NCI-H128 (cell line): ENCODE results near the gene MARVELD3.
"Not testable (repeated sequence)": the region's sequence is repeated elsewhere in the genome, so short reads cannot be mapped to it uniquely, and the experiment has no call there.

ENCODE experiments used
- DNase-seq: peaks from one replicate; lab custom pipeline; 2025; ENCODE audit not compliant: unreplicated experiment; lab: John Stamatoyannopoulos, UW

The MARVELD3 gene, protein sequence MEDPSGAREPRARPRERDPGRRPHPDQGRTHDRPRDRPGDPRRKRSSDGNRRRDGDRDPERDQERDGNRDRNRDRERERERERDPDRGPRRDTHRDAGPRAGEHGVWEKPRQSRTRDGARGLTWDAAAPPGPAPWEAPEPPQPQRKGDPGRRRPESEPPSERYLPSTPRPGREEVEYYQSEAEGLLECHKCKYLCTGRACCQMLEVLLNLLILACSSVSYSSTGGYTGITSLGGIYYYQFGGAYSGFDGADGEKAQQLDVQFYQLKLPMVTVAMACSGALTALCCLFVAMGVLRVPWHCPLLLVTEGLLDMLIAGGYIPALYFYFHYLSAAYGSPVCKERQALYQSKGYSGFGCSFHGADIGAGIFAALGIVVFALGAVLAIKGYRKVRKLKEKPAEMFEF

DNA sequence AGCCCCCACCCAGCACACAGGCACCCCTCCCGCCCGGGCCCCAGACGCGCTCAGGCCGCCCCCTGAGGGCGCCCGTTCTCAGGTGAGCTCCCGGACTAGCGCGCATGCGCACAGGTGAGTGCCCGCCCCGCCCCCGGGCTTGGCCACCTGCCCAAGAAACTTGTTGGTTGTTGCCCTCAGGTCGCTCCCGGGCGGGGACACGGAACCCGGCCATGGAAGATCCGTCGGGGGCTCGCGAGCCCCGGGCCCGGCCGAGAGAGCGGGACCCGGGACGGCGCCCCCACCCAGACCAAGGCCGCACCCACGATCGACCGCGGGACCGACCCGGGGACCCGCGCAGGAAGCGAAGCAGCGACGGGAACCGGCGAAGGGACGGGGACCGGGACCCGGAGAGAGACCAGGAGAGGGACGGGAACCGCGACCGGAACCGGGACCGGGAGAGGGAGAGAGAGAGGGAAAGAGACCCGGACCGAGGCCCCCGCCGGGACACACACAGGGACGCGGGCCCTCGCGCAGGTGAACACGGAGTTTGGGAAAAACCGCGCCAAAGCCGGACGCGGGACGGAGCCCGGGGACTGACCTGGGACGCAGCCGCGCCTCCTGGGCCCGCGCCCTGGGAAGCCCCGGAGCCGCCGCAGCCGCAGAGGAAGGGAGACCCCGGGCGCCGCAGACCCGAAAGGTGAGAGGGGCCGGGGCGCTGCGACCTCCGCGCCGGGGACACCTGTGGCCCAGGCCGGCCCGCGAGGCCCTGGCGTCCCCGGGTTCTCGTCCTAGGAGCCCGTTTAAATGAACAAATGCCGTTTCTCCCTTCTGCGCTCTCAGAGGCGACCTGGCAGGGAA lies at the start of gene MARVELD3:
MARVELD3 (plus strand) TSS at position 167 of the 840 bp plus-strand sequence; CDS start at position 213, 46 bp downstream.
- peak; percentile 49 for DNase-seq

DNA sequence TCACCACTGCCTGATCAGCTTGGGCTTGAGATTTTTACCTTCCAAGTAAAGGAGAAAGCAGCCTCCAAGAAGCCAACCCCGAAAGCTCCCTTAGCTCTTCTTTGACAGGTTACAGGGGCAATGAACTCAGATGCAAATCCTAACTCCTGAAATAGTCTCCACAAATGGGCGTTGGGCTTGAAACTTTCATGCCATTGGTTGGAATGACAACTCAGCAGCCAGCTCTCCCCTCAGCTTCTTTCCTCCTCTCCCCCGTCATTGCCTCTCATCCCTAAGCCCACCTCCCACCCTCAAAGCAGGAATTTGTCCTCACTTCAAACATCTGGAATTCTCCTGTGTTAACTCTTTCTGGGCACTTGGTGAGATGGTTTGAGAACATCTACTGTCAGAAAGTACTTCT lies 49.0 kb upstream of the MARVELD3 start, which contains the start of gene TAT:
TAT (minus strand) TSS at position 122 of the 400 bp plus-strand sequence. CDS start 677 bp downstream, outside the sequence.
- DNase-seq, result no peak

DNA sequence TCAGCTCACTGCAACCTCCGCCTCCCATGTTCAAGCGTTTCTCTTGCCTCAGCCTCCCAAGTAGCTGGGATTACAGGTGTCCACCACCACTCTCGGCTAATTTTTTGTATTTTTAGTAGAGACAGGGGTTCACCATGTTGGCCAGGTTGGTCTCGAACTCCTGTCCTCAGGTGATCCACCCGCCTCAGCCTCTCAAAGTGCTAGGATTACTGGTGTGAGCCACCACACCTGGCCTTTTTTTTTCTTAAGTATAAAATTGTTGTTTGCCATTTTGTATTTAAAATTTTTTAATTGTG lies 43.5 kb upstream of the MARVELD3 start:
- DNase-seq, result not testable (repeated sequence)

DNA sequence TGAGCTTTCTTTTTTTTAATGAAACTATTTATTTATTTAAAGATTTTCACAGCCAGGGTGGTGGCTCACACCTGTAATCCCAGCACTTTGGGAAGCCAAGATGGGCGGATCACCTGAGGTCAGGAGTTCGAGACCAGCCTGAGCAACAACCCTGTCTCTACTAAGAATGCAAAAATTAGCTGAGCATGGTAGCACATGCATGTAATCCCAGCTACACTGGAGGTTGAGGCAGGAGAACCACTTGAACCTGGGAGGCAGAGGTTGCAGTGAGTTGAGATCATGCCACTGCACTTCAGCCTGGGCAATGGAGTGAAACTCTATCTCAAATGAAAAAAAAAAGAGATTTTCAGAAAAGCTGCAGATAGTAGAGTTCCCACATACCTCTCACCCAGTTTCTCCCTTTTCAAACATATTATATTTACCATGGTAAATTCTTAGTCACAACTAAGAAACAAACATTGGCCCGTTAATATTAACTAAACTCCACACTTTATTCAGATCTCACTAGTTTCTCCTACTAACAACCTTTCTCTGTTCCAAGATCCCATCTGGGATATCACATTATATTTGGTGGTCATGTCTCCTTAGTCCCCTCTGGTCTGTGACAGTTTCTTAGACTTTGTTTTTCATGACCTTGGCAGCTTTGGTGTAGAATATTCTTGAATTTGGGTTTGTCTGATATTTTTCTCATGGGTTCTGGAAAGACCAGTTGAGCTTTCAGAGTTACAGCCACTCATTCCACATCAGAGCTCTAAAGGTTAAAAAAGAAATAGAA lies 41.3 kb upstream of the MARVELD3 start:
- DNase-seq, result no peak

DNA sequence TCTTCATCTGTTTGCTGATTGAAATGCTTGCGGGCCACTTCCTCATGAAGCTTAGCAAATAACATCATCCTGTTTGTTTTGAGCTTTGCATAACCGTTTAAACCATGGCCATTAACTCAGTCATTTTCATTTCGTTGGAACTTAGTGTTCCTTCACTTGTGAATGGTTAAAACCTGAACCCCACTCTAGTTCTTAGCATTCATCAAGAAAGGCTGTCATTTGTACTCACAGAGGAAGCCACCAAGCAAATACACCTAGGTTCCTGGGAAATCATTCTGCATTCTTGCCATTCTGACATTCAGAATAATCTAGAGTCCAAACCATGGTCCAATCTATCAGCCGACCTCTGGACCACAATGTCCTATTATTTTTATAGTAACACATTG lies 40.7 kb upstream of the MARVELD3 start:
- DNase-seq, result no peak

DNA sequence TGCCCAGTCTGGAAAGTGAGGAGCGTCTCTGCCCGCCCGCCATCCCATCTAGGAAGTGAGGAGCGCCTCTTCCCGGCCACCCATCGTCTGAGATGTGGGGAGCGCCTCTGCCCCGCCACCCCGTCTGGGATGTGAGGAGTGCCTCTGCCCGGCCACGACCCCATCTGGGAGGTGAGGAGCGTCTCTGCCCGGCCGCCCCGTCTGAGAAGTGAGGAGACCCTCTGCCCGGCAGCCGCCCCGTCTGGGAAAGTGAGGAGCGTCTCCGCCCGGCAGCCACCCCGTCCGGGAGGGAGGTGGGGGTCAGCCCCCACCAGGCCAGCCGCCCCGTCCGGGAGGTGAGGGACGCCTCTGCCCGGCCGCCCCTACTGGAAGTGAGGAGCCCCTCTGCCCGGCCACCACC lies 36.6 kb upstream of the MARVELD3 start:
- not testable (repeated sequence) for DNase-seq

DNA sequence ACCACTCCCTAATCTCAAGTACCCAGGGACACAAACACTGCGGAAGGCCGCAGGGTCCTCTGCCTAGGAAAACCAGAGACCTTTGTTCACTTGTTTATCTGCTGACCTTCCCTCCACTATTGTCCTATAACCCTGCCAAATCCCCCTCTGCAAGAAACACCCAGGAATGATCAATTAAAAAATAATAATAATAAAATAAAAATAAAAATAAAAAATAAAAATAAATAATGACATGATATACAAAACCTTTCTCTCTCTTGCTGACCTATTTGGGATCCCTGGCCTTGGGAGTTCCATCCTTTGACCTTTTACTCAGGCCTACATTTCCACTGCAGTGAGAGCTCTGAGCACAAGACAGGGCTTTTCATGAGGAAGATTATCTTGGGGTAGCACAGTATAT lies 35.9 kb upstream of the MARVELD3 start:
- DNase-seq, result not testable (repeated sequence)

DNA sequence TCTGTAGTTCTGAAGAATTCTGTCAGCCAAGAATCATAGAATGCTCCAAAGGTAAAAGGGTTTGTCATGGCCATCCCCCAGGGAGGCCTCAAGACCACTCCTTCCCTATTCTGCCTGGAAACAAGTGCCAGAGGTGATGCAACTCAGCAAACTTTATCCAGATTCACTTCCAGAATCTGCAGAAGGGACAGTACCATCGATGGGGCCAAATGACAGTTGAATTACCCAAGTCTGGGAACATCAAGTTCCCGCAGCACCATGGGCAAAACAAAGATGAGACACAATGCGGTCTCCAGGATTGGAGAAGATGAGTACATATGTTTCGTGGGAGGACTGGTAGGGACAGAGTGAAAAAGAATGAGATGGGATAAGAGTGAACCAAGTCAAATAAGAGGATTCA lies 35.4 kb upstream of the MARVELD3 start:
- DNase-seq, result no peak

DNA sequence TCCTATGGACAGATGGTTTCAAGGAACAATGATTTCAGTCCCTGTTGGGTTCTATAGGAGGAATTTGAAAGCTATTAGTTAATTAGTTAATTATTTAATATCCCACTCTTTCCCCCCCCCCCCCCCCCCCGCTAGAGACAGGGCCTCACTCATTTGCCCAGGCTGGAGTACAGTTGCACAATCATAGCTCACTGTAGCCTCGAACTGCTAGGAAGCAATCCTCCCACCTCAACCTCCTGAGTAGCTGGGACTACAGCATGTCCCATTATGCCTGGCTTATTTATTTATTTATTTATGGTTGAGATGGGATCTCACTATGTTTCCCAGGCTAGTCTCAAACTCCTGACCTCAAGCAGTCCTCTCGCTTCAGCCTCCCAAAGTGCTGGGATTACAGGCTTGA lies 34.1 kb upstream of the MARVELD3 start:
- DNase-seq, result no peak

DNA sequence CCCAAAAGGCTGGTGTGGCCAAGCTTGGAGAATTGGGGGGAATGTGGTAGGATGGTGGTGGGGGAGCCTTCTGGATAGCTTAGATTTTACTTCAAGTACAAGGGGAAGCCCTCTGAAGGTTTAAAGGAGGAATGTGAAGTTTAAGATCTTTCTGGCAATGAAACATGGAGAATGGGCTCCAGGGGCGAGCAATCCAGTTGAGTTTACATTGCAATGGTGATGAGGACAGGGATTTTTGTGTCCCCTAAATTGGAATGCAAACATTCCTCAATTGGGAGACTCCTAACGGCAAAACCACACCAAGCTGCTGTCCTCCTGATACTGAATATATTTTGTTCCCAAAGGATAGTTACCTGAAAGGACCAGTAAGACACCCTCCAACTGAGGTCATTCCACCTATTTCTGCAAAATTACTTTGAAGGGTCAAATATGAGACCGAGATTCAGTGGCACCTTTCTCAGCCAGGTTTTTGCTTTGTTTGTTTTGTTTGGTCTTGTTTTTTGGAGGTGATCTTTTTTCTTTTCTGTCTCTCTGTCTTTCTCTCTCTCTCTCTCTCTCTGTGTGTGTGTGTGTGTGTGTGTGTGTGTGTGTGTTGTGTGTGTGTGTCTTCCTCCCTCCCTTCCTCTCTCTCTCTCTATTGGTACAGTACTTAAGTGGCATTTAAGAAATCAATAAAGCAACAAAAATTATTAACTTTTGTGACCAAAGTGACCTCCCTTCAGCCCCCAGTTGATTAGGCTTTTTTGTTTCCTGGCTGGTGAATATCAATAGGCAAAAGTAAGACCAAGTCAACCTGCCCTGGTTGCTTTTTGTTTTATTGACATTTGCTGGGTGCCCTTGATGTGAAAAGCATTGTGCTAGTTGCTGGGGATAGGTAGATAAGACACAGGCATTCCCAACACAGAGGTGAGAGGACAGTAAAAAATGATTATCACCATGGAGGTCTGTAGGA lies 32.7 kb upstream of the MARVELD3 start:
- DNase-seq, result no peak

DNA sequence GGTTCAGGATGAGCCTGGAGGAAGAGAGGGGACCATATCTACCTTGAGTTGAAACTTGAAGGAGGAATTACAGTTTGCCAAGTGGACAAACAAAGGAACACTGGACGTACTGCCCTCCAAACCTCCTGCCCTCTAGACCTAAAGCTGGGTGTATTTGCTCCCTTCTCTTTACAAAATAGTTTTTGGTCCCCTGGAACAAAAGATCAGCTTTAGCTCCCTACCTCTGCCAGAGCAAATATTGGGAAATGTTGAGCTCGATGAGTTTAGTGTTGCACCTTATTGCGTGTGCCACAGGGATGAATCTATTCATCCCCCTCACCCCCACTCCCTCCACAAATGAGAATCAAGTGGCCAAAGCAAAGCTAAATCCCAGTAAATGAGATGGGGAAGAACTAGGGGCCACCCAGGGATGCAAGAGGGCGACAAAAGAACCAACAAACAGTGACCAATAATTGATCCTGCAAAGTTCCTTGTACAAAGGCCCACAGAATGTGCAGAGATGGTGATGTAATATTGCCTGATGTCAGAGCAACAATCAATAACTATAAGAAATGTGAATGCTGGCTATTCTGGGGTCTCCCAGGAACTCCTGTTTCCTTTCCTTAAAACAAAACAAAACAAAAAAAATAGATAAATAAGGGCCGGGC lies 31.9 kb upstream of the MARVELD3 start:
- DNase-seq, result no peak

DNA sequence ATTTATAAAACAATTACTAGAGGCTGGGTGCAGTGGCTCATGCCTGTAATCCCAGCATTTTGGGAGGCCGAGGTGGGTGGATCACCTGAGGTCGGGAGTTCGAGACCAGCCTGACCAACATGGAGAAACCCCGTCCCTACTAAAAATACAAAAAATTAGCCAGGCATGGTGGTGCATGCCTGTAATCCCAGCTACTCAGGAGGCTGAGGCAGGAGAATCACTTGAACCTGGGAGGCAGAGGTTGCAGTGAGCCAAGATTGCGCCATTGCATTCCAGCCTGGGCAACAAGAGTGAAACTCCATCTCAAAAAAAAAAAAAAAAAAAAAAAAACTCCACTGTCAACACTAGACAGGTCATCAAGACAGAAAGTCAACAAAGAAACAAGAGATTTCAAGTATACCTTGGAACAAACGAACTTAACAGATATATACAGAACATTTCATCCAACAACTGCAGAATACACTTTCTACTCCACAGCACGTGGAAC lies 30.6 kb upstream of the MARVELD3 start:
- DNase-seq, result not testable (repeated sequence)

DNA sequence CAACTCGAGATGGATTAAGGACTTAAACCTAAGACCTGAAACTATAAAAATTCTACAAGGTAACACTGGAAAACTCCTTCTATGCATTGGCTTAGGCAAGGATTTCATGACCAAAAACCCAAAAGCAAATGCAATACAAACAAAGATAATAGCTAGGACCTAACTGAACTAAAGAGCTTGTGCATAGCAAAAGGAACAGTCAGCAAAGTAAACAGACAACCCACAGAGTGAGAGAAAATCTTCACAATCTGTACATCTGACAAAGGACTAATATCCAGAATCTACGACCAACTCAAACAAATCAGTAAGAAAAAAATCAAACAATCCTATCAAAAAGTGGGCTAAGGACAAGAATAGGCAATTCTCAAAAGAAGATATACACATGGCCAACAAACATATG lies 27.6 kb upstream of the MARVELD3 start:
- not testable (repeated sequence) for DNase-seq

DNA sequence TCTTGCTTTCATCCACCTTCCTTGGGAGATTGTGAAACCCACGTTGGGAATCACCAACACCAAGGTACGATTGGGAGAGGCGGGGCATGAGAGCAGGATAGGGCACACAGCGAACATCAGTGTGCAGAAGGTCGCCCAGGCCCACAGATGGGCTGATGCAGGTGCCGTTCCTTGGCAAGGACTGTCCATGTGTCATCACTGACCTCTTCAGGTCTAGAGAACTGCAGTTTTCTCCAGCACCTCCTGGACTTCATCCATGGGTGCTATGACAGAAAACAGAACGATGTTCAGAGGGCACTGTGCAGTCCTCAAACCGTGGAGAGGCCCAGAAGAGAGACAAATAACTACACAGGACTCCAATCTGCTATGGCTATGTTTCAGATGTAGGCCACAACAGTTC lies 25.2 kb upstream of the MARVELD3 start:
- DNase-seq, result no peak

DNA sequence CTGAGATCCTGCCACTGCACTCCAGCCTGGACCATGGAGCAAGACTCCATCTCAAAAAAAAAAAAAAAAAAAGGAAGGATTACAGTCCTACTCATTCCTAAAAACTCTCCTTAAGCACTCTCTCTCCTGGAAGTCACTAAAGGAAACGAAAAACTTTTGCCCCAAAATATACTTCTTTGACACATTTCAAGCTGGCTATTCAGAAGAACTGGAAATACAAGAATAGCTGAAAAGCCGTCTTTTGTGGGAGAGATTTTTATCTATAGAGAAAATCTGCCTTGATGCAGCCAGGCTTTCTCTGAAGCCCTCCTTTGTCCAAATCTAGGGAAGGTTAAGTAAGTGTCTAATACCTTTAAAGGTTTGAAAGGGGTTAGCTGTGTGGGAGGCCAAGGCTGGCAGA lies 16.9 kb upstream of the MARVELD3 start:
- no peak for DNase-seq

DNA sequence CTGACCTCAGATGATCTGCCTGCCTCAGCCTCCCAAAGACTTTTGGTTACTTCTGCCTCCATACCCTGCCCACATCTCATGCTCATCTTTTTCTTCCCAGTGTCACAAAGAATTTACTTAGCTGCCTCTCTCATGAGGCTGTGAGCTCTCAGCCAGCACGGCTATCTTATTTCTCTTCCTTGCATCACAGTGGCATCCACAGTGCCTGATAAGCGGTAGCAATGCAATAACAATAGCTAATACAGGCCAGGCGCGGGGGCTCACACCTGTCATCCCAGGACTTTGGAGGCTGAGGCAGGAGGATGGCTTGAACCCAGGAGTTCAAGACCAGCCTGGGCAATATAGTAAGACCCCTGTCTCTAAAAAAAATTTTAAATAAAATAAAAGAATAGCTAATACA lies 15.5 kb upstream of the MARVELD3 start:
- no peak for DNase-seq

DNA sequence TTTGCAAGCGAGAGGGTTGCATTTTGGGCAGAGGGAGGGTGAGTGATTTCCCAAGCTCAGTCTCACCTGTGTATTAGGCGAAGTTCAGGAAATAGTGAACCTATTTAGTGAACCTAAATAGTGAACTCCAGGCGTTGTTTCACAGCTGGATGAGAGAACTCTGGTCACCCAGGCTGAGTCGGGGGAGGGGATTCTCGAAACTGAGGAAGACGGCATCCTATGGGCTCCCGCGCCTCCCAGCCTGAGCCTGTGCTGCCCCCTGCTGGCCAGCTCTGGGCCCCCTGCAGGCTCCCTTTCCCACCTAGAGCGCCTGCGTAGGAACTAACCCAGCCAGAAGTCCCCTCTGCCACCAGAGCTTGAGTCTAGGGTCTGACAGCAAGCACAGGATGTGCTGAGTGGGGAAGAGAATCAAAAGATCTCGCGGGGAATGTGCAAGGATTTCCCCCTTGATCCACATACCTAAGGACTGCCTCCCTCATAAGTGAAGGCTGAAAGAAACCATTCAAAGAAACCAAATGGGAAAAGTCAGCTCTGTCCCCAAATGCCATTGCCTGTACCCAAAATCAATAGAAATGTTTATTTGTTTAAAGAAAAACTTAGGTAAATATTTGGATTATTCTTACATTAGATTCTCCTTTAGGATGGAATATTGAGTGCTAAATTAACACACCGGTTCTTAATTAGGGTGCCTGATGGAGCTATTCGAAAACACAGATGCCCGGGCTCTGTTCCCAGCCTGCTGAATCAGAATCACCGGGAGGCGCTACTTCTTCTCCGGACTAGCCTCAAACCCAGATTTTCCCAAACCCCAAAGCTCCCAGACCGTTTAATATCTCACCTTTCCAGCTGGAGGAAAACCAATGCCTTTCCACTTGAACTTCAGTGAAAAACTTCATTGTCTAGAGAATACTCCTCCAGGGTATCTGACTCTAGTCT lies 14.8 kb upstream of the MARVELD3 start:
- no peak for DNase-seq

DNA sequence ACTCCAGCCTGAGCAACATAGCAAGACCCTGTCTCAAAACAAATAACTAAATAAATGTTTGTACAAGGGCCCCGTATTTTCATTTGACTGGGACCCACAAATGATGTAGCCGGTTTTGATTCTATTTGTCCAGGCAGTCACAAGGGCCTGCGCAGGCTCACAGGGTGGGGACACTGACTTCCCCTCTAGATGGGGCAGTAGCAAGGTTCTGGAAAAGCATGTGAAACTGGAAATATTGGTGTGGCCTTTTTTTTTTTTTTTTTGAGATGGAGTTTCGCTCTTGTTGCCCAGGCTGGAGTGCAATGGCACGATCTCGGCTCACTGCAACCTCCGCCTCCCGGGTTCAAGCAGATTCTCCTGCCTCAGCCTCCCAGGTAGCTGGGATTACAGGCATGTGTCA lies 11.0 kb upstream of the MARVELD3 start:
- DNase-seq, result not testable (repeated sequence)

DNA sequence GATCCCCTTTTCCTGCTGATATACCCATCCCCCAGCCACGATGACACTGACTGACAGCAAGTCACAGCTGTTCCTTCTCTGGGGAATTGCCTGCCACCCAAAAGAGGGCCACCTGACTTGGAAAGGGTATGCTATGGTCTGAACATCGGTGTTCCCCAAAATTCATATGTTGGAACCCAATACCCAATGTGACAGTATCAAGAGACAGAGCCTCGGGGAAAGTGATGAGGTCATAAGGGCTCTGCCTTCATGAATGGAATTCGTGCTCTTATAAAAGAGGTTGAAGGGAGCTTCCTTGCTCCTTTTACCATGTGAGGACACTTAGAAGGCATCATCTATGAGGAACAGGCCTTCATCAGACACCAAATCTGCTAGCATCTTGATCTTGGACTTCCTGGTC lies 7.6 kb upstream of the MARVELD3 start:
- DNase-seq, result no peak
